HepG2 (cell line): ENCODE data around the gene OXLD1. TPM values are rescaled to one million over a fixed set of nuclear protein-coding genes. Genes with fewer than 3 reads are reported as not detected.

Experiments
- EP300 ChIP-seq, 3 experiments: sonication (generic) in 1 of 3; formaldehyde crosslinking in 1 of 3; IDR thresholded peaks; 2 replicates each; pipeline versions ENCODE4 v1.5.1 to v1.6.1; 2011 to 2020; ENCODE audit warnings: low read depth in 2 of 3, low read length in 2 of 3, borderline replicate concordance in 1 of 3, improper control_type of control experiment in 1 of 3, mild to moderate bottlenecking in 1 of 3, missing genetic modification reagents in 1 of 3, moderate library complexity in 1 of 3
- JUNB ChIP-seq: sonication (generic); formaldehyde crosslinking; IDR thresholded peaks from 2 replicates; pipeline ENCODE4 v1.8.0; 2022; ENCODE audit warnings: missing genetic modification reagents, mild to moderate bottlenecking, borderline replicate concordance
- MEF2D ChIP-seq: sonication (generic); formaldehyde crosslinking; IDR thresholded peaks from 2 replicates; pipeline ENCODE4 v1.5.1; 2020; ENCODE audit warnings: mild to moderate bottlenecking, missing genetic modification reagents
- PRMT3 ChIP-seq: sonication (generic); formaldehyde crosslinking; IDR thresholded peaks from 2 replicates; pipeline ENCODE4 v1.8.1; 2022; ENCODE audit warnings: low read depth, mild to moderate bottlenecking, moderate library complexity, missing genetic modification reagents, borderline replicate concordance
- SETDB1 ChIP-seq: sonication (generic); formaldehyde crosslinking; IDR thresholded peaks from 2 replicates; pipeline ENCODE4 v1.5.1; 2020; ENCODE audit warnings: missing genetic modification reagents, mild to moderate bottlenecking, borderline replicate concordance
- SRSF9 ChIP-seq: fragments of 200-400 bp; formaldehyde crosslinking; IDR thresholded peaks from 2 replicates; pipeline ENCODE4 v1.6.1; 2018; ENCODE audit warnings: borderline replicate concordance, mild to moderate bottlenecking, low read depth, low read length; ENCODE audit not compliant: insufficient read depth, poor library complexity, severe bottlenecking
- ZNF264 ChIP-seq: sonication (generic); formaldehyde crosslinking; IDR thresholded peaks from 2 replicates; pipeline ENCODE4 v1.4.0; 2020; ENCODE audit warnings: missing genetic modification reagents
- ZNF329 ChIP-seq: sonication (generic); formaldehyde crosslinking; IDR thresholded peaks from 2 replicates; pipeline ENCODE4 v1.9.0; 2021; ENCODE audit warnings: low read depth, mild to moderate bottlenecking, missing genetic modification reagents
- ZNF382 ChIP-seq: sonication (generic); formaldehyde crosslinking; IDR thresholded peaks from 2 replicates; pipeline ENCODE4 v1.5.0; 2020; ENCODE audit warnings: missing genetic modification reagents, mild to moderate bottlenecking, borderline replicate concordance
- ZNF549 ChIP-seq: sonication (generic); formaldehyde crosslinking; IDR thresholded peaks from 2 replicates; pipeline ENCODE4 v1.5.0; 2020; ENCODE audit warnings: missing genetic modification reagents
- ZNF672 ChIP-seq: sonication (generic); formaldehyde crosslinking; IDR thresholded peaks from 2 replicates; pipeline ENCODE4 v1.8.1; 2022; ENCODE audit warnings: missing genetic modification reagents
- ZNF709 ChIP-seq: sonication (generic); formaldehyde crosslinking; IDR thresholded peaks from 2 replicates; pipeline ENCODE4 v1.5.0; 2020; ENCODE audit warnings: mild to moderate bottlenecking, missing genetic modification reagents
- ZNF761 ChIP-seq: sonication (generic); formaldehyde crosslinking; conservative IDR thresholded peaks from 2 replicates; pipeline ENCODE4 v1.4.0; 2020; ENCODE audit warnings: mild to moderate bottlenecking, missing genetic modification reagents
- polyA plus RNA-seq, 8 experiments: library from polyadenylated mRNA; depleted of rRNA in 3 of 8; stranded (reverse) in 7 of 8; unstranded in 1 of 8; fragments of >200 nt; fragmentation: Illumina TruSeq in 4 of 8; extraction: Trizol in 4 of 8; gene quantifications; 2 replicates each; pipeline versions ENCODE4 v1.2.1 to v1.2.3, GENCODE V29; 2011 to 2016; ENCODE audit warnings: low read depth in 4 of 8, missing spikeins in 1 of 8, mixed read lengths in 1 of 8; ENCODE audit not compliant: insufficient read depth in 1 of 8
- total RNA-seq, 5 experiments: library from RNA; depleted of rRNA; stranded (reverse); fragments of >200 nt; fragmentation: Illumina TruSeq; extraction: Trizol; gene quantifications; 2 replicates each; pipeline ENCODE4 v1.2.3, GENCODE V29; 2016; ENCODE audit warnings: low read depth in 1 of 5
- TF ChIP-seq, protein P1 (sequence below): sonication (generic); formaldehyde crosslinking; IDR thresholded peaks from 2 replicates; pipeline ENCODE4 v1.9.0; 2021; ENCODE audit warnings: missing genetic modification reagents, mild to moderate bottlenecking, borderline replicate concordance
- TF ChIP-seq, protein P2 (sequence below): sonication (generic); formaldehyde crosslinking; IDR thresholded peaks from 2 replicates; pipeline ENCODE4 v1.4.0; 2020; ENCODE audit warnings: missing genetic modification reagents
- TF ChIP-seq, protein P3 (sequence below): sonication (generic); formaldehyde crosslinking; IDR thresholded peaks from 2 replicates; pipeline ENCODE4 v1.8.0; 2022; ENCODE audit warnings: missing genetic modification reagents, low read depth, mild to moderate bottlenecking, borderline replicate concordance
- TF ChIP-seq, protein P4 (sequence below): sonication (generic); formaldehyde crosslinking; conservative IDR thresholded peaks from 2 replicates; pipeline ENCODE4 v1.4.0; 2020; ENCODE audit warnings: missing genetic modification reagents

The OXLD1 gene
- total and polyA plus RNA-seq, 2 of the 13 experiments (the other 11 are each of a cell fraction or from before 2014, with no cell fraction given): 27.1 to 37.5 TPM

DNA sequence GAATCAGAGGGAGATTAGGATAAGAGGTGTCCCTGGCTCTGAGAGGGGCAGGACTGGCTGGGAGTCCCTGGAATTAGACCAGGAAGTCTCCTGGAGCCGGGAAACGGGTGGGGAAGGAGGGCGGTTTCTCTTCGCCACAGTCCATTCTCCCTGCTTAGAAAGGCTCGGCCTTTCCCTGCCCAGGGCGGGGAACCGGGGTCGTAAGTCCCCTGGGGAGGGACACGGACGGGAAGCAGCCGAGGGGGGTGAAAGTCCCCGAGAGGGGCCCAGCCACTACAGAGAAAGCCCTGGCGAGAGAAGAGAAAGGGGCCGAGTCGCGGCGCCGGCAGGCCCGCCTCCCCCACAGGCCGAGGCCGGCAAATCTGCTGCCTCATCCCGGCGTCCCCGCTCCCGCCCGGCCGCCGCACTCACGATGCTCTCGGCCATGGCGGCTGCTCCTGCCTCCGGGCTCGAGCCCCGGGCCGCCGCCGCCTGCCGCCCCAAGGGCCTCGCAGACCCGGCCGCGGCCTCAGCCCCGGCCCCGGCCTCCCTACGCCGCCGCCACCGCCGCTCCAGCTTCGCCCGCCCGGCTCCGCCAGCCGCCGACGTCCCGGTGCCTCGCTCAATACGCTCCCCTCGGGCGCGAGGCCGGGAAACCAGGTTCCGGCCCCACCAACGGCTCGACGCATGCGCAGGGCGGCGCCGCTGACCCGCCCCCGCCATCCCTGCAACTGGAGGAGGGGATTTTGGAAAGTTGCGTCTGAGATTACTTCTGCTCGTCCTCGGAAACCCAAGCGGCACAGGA, 29.7 kb downstream of the OXLD1 start, which contains the start of the genes NPLOC4 and TSPAN10 (continued):
- TF ChIP-seq, protein P1, sequence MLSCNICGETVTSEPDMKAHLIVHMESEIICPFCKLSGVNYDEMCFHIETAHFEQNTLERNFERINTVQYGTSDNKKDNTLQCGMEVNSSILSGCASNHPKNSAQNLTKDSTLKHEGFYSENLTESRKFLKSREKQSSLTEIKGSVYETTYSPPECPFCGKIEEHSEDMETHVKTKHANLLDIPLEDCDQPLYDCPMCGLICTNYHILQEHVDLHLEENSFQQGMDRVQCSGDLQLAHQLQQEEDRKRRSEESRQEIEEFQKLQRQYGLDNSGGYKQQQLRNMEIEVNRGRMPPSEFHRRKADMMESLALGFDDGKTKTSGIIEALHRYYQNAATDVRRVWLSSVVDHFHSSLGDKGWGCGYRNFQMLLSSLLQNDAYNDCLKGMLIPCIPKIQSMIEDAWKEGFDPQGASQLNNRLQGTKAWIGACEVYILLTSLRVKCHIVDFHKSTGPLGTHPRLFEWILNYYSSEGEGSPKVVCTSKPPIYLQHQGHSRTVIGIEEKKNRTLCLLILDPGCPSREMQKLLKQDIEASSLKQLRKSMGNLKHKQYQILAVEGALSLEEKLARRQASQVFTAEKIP (CRISPR knock-in tag): no peak
- TF ChIP-seq PRMT3: peak; percentile 97
- 0 out of 2 replicates have a peak, but pooled peaks have one; percentile 15 for TF ChIP-seq ZNF549
- peak; percentile 65 to 73; a peak in 2 of 4 replicates for TF ChIP-seq EP300 (IDR thresholded peaks at IDR 0.05; ENCODE audit: low read depth in 2 of 2, low read length in 2 of 2)
- peak; percentile 60; the same call in 1 of the 2 replicates for TF ChIP-seq EP300 (CRISPR knock-in tag; IDR thresholded peaks at IDR 0.05; ENCODE audit: borderline replicate concordance)
- TF ChIP-seq, protein P2, sequence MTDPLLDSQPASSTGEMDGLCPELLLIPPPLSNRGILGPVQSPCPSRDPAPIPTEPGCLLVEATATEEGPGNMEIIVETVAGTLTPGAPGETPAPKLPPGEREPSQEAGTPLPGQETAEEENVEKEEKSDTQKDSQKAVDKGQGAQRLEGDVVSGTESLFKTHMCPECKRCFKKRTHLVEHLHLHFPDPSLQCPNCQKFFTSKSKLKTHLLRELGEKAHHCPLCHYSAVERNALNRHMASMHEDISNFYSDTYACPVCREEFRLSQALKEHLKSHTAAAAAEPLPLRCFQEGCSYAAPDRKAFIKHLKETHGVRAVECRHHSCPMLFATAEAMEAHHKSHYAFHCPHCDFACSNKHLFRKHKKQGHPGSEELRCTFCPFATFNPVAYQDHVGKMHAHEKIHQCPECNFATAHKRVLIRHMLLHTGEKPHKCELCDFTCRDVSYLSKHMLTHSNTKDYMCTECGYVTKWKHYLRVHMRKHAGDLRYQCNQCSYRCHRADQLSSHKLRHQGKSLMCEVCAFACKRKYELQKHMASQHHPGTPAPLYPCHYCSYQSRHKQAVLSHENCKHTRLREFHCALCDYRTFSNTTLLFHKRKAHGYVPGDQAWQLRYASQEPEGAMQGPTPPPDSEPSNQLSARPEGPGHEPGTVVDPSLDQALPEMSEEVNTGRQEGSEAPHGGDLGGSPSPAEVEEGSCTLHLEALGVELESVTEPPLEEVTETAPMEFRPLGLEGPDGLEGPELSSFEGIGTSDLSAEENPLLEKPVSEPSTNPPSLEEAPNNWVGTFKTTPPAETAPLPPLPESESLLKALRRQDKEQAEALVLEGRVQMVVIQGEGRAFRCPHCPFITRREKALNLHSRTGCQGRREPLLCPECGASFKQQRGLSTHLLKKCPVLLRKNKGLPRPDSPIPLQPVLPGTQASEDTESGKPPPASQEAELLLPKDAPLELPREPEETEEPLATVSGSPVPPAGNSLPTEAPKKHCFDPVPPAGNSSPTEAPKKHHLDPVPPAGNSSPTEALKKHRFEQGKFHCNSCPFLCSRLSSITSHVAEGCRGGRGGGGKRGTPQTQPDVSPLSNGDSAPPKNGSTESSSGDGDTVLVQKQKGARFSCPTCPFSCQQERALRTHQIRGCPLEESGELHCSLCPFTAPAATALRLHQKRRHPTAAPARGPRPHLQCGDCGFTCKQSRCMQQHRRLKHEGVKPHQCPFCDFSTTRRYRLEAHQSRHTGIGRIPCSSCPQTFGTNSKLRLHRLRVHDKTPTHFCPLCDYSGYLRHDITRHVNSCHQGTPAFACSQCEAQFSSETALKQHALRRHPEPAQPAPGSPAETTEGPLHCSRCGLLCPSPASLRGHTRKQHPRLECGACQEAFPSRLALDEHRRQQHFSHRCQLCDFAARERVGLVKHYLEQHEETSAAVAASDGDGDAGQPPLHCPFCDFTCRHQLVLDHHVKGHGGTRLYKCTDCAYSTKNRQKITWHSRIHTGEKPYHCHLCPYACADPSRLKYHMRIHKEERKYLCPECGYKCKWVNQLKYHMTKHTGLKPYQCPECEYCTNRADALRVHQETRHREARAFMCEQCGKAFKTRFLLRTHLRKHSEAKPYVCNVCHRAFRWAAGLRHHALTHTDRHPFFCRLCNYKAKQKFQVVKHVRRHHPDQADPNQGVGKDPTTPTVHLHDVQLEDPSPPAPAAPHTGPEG: peak; percentile 90; the same call in 1 of the 2 replicates
- TF ChIP-seq MEF2D (CRISPR knock-in tag): 0 out of 2 replicates have a peak, but pooled peaks have one; percentile 6
- TF ChIP-seq ZNF382 (CRISPR knock-in tag): no peak
- no peak for TF ChIP-seq JUNB
- no peak for TF ChIP-seq ZNF761 (CRISPR knock-in tag)
- no peak for TF ChIP-seq SRSF9
- peak; percentile 86 for TF ChIP-seq ZNF264 (CRISPR knock-in tag)
- TF ChIP-seq, protein P3, sequence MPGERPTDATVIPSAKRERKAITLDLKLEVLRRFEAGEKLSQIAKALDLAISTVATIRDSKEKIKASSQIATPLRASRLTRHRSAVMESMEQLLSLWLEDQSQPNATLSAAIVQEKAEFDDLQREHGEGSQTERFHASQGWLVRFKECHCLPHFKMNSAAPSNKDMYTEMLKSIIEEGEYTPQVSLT (CRISPR knock-in tag): no peak
- TF ChIP-seq SETDB1 (CRISPR knock-in tag): no peak
- peak; percentile 85 for TF ChIP-seq ZNF709 (CRISPR knock-in tag)
- peak; percentile 91 for TF ChIP-seq ZNF329 (CRISPR knock-in tag)
- TF ChIP-seq, protein P4, sequence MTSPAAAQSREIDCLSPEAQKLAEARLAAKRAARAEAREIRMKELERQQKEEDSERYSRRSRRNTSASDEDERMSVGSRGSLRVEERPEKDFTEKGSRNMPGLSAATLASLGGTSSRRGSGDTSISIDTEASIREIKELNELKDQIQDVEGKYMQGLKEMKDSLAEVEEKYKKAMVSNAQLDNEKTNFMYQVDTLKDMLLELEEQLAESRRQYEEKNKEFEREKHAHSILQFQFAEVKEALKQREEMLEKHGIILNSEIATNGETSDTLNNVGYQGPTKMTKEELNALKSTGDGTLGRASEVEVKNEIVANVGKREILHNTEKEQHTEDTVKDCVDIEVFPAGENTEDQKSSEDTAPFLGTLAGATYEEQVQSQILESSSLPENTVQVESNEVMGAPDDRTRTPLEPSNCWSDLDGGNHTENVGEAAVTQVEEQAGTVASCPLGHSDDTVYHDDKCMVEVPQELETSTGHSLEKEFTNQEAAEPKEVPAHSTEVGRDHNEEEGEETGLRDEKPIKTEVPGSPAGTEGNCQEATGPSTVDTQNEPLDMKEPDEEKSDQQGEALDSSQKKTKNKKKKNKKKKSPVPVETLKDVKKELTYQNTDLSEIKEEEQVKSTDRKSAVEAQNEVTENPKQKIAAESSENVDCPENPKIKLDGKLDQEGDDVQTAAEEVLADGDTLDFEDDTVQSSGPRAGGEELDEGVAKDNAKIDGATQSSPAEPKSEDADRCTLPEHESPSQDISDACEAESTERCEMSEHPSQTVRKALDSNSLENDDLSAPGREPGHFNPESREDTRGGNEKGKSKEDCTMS (CRISPR knock-in tag): no peak
- TF ChIP-seq ZNF672 (CRISPR knock-in tag): peak; percentile 93
